HFF-Myc (cell line): Measurements from ENCODE around the gene ZNF521.
"Not testable (repeated sequence)": the region's sequence is repeated elsewhere in the genome, so short reads cannot be mapped to it uniquely, and the experiment has no call there.

Source experiments
- DNase-seq: peaks from one replicate; pipeline ENCODE4 v3.0.0-alpha.2; 2011; ENCODE audit warnings: low read depth; ENCODE audit errors: extremely low read depth
- H3K4me3 ChIP-seq: replicated peaks from 2 replicates; pipeline ENCODE4 v1.5.1; 2011; ENCODE audit warnings: low read depth, mild to moderate bottlenecking, control low read depth, low read length
- TF ChIP-seq, protein P1 (sequence below): IDR thresholded peaks from 2 replicates; pipeline ENCODE4 v1.5.1; 2012; ENCODE audit warnings: mild to moderate bottlenecking, low read depth, low read length, control low read depth; ENCODE audit errors: missing control alignments

Gene ZNF521

GRCh38 chr18:25033747-25034471, 318.1 kb downstream of the ZNF521 start:
- DNase-seq, result no peak
- H3K4me3 ChIP-seq, result no peak overlapping the region
- TF ChIP-seq, protein P1, sequence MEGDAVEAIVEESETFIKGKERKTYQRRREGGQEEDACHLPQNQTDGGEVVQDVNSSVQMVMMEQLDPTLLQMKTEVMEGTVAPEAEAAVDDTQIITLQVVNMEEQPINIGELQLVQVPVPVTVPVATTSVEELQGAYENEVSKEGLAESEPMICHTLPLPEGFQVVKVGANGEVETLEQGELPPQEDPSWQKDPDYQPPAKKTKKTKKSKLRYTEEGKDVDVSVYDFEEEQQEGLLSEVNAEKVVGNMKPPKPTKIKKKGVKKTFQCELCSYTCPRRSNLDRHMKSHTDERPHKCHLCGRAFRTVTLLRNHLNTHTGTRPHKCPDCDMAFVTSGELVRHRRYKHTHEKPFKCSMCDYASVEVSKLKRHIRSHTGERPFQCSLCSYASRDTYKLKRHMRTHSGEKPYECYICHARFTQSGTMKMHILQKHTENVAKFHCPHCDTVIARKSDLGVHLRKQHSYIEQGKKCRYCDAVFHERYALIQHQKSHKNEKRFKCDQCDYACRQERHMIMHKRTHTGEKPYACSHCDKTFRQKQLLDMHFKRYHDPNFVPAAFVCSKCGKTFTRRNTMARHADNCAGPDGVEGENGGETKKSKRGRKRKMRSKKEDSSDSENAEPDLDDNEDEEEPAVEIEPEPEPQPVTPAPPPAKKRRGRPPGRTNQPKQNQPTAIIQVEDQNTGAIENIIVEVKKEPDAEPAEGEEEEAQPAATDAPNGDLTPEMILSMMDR, result no peak

DNA sequence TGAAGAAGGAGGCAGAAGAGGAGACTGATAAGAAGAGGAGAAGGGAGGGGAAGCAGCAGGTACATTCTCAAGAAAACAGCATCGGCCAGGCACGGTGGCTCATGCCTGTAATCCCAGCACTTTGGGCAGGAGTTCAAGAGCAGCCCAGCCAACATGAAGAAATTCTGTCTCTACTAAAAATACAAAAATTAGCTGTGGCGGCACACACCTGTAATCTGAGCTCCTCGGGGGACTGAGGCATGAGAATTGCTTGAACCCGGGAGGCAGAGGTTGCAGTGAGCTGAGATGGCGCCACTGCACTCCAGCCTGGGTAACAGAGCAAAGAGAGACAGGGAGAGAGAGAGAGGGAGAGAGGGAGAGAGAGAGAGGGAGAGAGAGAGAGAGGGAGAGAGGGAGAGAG, 318.8 kb downstream of the ZNF521 start:
- not testable (repeated sequence) for H3K4me3 ChIP-seq, DNase-seq

DNA sequence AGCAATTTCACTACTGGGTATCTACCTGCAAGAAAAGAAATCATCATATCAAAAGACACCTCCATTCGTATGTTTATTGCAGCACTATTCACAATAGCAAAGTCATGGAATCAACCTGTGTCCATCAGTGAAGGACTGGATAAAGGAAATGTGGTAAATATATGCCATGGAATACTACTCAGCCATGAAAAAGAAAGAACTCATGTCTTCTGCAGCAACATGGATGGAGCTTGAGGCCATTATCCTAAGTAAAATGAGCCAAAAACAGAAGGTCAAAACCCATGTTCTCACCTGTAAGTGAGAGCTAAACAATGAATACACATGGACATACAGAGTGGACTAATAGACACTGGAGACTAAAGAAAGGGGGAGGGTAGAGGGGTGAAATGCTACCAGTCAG, 322.2 kb downstream of the ZNF521 start:
- TF ChIP-seq, protein P1, result no peak
- no peak overlapping the region for H3K4me3 ChIP-seq
- DNase-seq, result no peak

DNA sequence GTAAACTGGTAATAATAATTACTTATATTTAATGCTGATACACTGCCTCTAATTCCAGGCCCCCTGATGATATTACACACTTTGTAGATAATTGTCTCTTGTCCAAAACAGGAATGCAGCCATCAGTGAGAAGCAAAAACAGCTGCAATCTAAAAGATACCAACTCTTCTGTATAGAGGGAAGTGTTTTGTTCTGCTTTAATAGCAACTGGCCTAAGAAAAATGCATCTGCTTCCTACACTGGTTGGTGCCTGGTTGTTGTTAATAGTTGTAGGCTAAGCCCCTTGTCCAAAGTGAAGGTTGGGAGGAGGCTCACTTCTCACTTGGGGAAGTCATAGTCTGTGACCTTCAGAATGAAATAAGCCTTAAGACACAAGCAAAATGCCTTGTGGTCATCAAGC, 332.0 kb downstream of the ZNF521 start:
- DNase-seq, result no peak
- H3K4me3 ChIP-seq, result no peak overlapping the region
- TF ChIP-seq, protein P1, result no peak

- no peak overlapping the region for H3K4me3 ChIP-seq
- DNase-seq, result no peak
- TF ChIP-seq, protein P1, result no peak
These were observed 332.7 kb downstream of the ZNF521 start for GRCh38 chr18:25019086-25019860.

DNA sequence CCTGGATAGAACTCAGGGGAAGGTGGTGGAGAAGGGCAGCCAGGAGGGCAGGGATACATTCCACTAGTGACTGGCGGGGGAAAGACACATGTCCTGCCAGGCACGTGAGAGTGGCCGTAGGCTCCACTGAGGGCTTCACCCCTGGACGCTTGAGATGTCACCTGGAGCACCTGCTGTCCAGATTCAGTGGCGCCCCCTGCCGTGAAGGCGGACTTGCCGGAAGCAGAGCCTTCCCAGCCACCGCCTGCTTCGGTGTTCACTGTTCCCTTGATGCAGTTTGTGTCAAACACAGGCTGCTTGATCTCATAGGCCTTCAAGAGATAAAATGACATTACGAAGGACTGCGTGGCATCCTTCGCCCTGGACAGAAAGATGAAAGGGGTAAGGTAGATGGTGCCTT, 335.3 kb downstream of the ZNF521 start:
- no peak overlapping the region for H3K4me3 ChIP-seq
- no peak for DNase-seq
- TF ChIP-seq, protein P1, result no peak

- TF ChIP-seq, protein P1, result no peak
These were observed 335.8 kb downstream of the ZNF521 start for GRCh38 chr18:25016181-25016580.

More at GRCh38 chr18:25016181-25016580, 335.8 kb downstream of the ZNF521 start:
- no peak overlapping the region for H3K4me3 ChIP-seq
- DNase-seq, result no peak
